Occipital lobe (tissue), 2 donors: Measurements from ENCODE around the gene CCDC85B. TPM values are rescaled to one million over a fixed set of nuclear protein-coding genes. Genes with fewer than 3 reads are reported as not detected.
"Not testable (repeated sequence)": the region's sequence is repeated elsewhere in the genome, so short reads cannot be mapped to it uniquely, and the experiment has no call there.

Source experiments
- DNase-seq: peaks from one replicate; lab custom pipeline; 2025; lab: John Stamatoyannopoulos, UW
- total RNA-seq: library from RNA; depleted of rRNA; stranded (reverse); fragments of >200 nt; gene quantifications from one replicate; pipeline ENCODE4 v1.2.3, GENCODE V29; 2014

The CCDC85B gene
- total RNA-seq, 1 donor from 2014 or later: 14.0 TPM

DNA sequence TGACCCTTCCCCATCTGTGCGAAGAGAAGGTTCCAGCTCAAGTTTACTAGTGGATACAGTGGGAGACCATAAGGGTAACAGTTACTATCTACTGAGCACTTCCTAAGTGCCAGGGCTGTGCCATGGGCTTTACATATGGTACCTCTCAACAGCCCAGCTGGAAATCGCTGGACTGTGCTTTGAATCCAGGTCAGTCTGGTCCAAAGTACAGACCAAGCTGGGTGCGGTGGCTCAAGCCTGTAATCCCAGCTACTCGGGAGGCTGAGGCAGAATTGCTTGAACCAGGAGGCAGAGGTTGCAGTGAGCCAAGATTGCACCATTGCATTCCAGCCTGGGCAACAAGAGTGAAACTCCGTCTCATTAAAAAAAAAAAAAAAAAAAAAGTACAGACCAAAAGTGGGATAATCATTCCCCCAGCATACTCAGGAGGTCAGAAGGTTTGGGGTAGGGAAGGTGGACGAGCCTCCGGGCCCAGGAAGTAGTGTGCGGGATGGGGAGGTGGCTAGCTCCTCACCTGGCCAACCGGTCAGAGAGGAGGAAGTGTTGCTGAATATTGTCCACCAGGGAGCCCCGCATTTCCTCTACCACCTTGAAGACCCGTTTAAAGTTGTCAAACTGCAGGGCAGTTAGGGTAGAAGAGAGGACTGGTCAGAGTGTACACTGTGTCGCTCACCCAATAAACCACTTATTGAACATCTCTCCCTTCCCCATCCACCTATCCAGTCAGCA is 4.5 kb upstream of the CCDC85B start:
- no peak for DNase-seq

DNA sequence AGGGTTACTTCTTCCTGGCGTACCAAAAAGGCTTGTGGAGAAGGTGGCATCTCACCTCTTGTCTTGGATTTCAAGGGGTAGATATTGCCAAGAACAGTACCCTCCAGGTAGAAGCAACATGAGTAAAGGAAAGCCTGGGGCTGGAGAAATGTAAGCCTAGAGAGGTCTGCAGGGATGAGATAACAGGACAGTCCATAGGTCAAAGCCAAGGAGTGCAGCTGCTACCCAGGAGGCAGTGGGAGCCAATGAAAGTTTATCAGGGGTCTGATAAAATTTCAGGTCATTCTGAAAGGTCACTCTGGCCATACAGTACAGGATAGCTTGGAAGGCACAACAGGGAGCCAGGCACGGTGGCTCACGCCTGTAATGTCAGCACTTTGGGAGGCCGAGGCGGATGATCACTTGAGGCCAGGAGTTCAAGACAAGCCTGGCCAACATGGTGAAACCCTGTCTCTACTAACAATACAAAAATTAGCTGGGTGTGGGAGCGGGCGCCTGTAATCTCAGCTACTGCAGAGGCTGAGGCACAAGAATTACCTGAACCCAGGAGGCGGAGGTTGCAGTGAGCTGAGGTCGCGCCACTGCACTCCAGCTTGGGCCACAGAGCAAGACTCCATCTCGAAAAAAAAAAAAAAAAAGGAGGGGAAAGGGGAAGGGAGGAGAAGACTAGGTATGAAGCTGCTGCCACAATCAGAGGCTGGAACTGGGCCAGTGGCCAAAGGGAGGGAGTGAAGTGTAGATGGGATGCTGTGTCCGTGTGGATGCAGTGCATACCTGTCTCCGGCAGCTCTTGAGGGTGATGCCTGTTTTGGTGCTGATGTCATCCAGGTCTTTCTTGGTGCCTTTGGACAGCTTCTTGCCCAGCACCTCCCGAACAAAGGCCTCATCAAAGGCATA is 3.4 kb upstream of the CCDC85B start:
- no peak for DNase-seq

DNA sequence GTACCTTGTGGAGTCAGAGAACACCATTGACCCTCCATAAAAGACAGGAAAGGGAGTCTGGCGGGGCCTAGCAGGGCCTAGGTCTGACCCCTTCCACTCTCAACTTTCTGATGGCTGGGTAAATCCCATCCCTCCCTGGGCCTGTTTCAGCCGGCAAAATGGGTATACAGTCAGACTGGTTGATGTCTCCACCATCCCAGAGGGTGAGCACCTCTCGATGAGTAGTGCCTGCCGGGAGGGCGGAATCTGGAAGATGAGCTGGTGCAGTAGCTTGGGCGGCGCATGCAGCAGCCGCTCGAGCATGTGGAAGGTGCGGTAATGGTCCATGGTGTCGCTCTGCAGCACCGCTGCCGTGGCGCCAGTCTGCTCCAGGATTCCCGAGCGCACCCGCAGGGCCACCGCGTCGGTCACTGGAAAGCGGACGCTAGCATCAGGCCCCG is 2.7 kb upstream of the CCDC85B start:
- DNase-seq: no peak

- DNase-seq: peak; percentile 96
Measured at GRCh38 chr11:65888163-65888814, 2.2 kb upstream of the CCDC85B start, which contains the start of gene FIBP. TSS of gene FIBP (minus strand) at chr11:65888471. CDS start at chr11:65888418, 53 bp downstream.

DNA sequence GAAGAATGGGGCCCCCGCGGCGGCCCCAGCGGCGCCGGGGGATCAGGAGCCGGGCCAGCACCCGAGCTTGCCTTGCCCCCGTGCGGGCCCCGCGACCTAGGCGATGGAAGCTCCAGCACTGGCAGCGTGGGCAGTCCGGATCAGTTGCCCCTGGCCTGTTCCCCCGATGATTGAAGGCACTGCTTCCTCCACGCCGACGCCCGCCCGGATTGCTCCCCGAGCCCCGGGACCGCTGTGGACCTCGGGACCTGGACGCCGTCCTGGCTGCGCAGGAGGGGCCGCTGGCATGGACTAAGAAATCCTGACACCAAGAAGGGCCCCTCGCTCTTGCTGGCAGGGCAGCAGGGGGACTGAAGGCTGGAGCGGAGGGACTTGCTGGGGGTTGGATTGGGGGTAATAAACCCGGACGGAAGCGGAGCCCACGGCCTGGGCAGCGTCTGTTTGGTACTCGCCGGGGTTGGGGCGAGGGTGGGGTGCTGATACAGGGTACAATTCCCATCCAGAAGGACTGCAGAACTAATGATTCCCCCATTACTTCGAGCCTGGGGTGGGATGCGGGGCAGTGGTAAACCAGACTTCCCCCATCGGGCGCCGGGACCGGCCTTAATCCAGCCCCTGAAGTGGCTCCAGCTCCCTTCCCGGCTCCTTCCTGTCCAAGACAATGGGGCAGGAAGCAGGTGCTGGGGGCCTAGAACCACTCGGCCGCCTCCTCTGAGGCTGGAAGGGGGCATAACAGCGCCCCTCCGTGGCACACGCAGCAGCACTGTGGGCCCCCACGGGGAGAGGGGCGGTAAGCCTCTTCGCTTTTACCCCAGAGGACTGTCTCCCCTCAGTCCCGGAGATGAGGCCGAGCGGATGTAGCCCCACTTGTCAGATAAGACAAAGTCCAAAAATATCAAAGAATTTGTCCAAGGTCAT is 1.0 kb downstream of the CCDC85B start:
- no peak for DNase-seq

- not testable (repeated sequence) for DNase-seq
Measured at GRCh38 chr11:65892137-65892540, 1.7 kb downstream of the CCDC85B start.

GRCh38 chr11:65892661-65893317 is 2.3 kb downstream of the CCDC85B start:
- no peak for DNase-seq

DNA sequence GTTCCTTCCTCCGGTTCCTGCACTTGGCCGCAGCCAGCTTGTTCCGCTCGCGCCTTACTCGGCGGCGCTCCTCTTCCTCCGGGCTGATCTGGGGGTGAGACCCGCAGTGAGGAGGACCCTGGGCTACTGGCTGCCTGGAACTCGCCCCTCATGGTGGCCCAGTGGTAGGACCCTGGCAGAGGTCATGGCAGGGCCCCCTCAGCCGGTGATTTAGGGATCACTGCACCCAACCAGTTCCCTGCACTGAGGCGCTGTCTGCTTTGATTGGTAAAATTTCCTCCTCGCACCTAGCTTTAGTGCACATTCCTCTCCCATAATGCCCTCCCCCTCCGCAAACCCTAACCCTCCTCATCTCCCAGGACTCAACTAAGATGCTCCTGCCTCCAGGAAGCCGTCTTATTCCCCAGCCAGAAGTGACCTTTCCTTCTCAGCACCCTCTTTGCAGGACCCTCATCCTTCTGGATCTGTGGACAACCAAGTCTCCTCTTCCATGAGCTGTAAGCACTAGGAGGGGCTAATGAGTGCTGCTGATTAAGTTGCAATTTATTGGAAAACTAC is 3.6 kb downstream of the CCDC85B start:
- no peak for DNase-seq

- no peak for DNase-seq
Measured at GRCh38 chr11:65895482-65895981, 5.1 kb downstream of the CCDC85B start.

DNA sequence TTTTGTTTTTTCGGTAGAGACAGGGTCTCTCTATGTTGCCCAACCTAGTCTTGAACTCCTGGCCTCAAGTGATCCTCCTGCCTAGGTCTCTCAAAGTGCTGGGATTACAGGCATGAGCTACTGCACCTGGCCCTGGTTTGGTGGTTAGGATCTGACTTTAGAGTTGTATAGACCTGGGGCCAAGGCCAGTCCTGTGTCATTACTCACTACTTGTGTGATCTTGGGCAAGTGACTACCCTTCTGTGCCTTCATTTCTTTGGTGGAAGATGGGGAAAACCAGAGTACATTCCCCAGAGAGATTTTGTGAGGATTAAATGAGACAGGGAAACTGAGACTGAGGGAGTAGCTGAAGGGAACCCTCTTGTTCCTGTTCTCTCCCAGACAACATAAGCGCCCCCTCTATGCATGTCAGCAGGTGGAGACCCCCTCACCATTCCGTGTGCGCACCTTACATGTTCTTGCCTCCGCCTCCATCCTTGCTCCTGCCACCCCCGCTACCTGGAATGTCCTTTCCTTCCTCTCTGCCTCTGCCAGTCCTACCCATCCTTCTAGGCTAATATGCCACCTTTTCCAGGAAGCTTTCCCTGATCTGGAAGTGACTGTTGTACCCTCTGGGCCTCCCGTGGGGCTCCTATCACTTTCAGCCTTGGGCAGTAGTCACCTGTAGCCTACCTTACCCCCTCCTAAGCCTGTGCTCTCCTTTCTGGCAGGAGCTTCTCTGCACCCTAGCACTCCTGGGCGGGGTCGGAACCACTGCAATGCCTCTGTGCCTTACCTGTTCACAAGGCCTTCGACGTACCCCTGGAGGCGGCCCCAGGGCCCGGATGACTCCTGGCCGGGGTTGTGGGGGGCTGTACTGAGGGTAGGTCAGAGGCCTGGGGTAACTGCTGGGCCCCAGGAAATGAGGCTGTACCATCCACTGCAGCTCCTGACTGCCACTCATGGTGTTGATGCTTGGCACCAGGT is 5.8 kb downstream of the CCDC85B start:
- DNase-seq: no peak

GRCh38 chr11:65897020-65897471 is 6.6 kb downstream of the CCDC85B start:
- no peak for DNase-seq

DNA sequence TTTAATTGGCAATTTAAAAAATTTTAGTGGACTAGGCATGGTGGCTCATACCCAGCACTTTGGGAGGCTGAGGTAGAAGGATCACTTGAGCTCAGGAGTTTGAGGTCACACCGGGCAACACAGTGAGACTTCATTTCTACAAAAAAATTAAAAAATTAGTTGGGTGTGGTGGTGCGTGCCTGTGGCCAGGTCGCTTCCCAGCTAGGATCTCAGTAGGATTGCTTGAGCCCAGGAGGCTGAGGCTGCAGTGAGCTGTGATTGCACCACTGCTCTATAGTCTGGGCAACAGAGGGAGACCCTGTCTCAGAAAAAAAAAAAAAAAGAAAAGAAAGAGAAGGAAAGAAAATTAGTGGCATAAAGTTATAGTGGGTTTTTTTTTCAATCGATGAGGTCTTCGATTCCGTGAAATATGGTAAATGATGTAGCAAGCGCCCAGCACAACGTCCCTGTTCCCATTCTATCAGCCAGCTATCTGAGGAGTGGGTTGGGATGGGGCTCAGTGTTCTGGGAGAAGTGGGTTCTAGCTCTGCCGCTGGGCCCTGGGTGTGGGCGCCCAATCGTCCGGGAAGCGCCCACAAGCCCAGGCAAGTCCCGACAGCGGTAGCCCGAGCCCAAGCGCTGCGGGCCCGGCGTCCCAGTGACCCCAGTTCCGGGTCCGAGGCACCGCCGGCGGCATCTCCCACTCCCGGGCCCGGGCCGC is 8.3 kb downstream of the CCDC85B start:
- DNase-seq: no peak

- no peak for DNase-seq
Measured at GRCh38 chr11:65899356-65900124, 9.1 kb downstream of the CCDC85B start.

DNA sequence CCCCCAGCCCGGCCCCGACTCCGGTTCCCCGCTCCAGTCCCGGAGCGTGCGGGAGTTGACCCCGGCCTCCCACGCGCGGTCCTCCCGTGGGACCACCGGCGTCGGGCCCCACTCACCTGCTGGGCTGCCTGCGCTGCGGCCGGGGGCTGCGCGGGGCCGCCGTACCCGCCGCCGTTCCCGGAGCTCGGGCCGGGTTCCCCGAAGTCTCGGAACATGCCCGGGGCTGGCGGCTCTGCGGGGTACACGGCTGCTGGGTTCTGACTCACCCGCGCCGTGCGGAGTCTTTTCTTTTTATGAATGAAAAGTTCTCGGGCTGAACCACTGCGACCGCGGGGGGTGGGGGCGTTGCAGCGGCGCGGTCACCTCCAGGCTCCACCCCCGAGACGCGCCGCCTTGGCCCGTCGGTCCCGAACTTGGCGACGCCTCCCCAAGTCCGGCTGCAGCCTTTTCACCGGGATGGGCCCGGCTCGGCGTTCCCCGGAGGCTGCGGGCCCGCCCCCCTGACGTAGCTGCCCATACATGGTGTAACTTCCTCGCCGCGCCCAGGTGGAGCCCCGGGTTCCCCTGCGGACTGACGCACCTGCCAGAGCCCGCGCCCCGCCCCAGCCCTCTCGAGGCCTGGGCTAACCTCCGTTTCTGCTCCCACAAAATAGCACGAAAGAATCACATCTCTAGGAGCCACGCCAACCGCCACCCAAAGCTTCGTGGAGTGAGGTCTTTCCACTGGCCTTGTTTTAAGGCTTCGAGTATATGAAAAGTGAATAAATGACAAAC is 9.8 kb downstream of the CCDC85B start, which contains the start of gene FOSL1:
Gene FOSL1 (minus strand): TSS at position 264 of the 774 bp plus-strand sequence. CDS start 49 bp downstream, at position 215.
- DNase-seq: peak; percentile 63

GRCh38 chr11:65900899-65901180 is 10.4 kb downstream of the CCDC85B start:
- no peak for DNase-seq

DNA sequence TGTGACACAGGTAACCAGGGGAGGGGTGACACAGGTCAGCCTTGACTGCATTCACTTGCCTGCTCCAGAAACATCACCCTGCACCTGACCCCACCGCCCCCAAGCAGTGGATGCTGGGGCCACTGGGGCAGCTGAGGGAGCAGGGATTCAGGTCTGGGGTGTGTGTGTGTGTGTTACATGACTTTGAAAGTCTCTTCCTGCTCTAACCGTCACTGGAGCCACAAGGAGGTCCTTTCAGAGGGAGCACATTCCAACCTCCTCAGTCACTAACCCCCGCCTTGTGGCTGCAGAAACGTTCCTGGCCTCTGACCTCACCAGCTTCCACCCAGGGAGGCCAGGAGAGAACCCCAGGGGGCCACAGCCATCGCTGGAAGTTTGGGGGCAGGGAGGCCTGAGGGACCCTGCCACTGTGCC is 12.6 kb downstream of the CCDC85B start:
- DNase-seq: no peak
